ENCODE results near the gene TMEM116.
"Not testable (repeated sequence)": the region's sequence is repeated elsewhere in the genome, so short reads cannot be mapped to it uniquely, and the experiment has no call there.

TMEM116 gene

GRCh38 chr12:112012775-112013600 is at the start of gene TMEM116, which contains the start of gene ERP29:
Gene TMEM116 (minus strand): TSS chr12:112013165. CDS start chr12:112005270, 7,895 bp downstream.
Gene ERP29 (plus strand): TSS chr12:112013426. CDS start chr12:112013466, 40 bp downstream.
- DNase-seq, result peak; percentile 100

GRCh38 chr12:112061137-112061536 is 48.2 kb upstream of the TMEM116 start:
- no peak for DNase-seq

GRCh38 chr12:112049351-112049750 is 36.4 kb upstream of the TMEM116 start:
- DNase-seq, result no peak

- no peak for DNase-seq
These were observed 33.0 kb upstream of the TMEM116 start for GRCh38 chr12:112046003-112046402.

GRCh38 chr12:112036614-112037013 is 23.6 kb upstream of the TMEM116 start:
- not testable (repeated sequence) for DNase-seq

- DNase-seq, result no peak
These were observed 22.3 kb upstream of the TMEM116 start for GRCh38 chr12:112035219-112035785.

- no peak for DNase-seq
These were observed 19.3 kb upstream of the TMEM116 start for GRCh38 chr12:112032292-112032691.

GRCh38 chr12:112031472-112031871 is 18.5 kb upstream of the TMEM116 start:
- no peak for DNase-seq

GRCh38 chr12:112029301-112029700 is 16.3 kb upstream of the TMEM116 start:
- no peak for DNase-seq

- no peak for DNase-seq
These were observed 12.9 kb upstream of the TMEM116 start for GRCh38 chr12:112025808-112026375.

- no peak for DNase-seq
These were observed 10.9 kb upstream of the TMEM116 start for GRCh38 chr12:112023759-112024396.

- no peak for DNase-seq
These were observed 9.5 kb upstream of the TMEM116 start for GRCh38 chr12:112022241-112023016.

- DNase-seq, result no peak
These were observed 8.0 kb upstream of the TMEM116 start for GRCh38 chr12:112020947-112021457.

- DNase-seq, result no peak
These were observed 5.7 kb upstream of the TMEM116 start for GRCh38 chr12:112018571-112019237.

GRCh38 chr12:112017041-112017440 is 4.1 kb upstream of the TMEM116 start:
- DNase-seq, result no peak

- DNase-seq, result no peak
These were observed 3.0 kb upstream of the TMEM116 start for GRCh38 chr12:112015938-112016337.

- peak; percentile 72 to 75 for DNase-seq
These were observed 837 bp upstream of the TMEM116 start for GRCh38 chr12:112013601-112014402.

GRCh38 chr12:112011685-112012084 is 1.3 kb downstream of the TMEM116 start:
- DNase-seq, result no peak

- no peak for DNase-seq
These were observed 2.3 kb downstream of the TMEM116 start for GRCh38 chr12:112010415-112011344.

- not testable (repeated sequence) for DNase-seq
These were observed 3.4 kb downstream of the TMEM116 start for GRCh38 chr12:112009596-112009995.
